ENCODE measurements around the gene PITX3.
"Not testable (repeated sequence)": the region's sequence is repeated elsewhere in the genome, so short reads cannot be mapped to it uniquely, and the experiment has no call there.

PITX3 gene

DNA sequence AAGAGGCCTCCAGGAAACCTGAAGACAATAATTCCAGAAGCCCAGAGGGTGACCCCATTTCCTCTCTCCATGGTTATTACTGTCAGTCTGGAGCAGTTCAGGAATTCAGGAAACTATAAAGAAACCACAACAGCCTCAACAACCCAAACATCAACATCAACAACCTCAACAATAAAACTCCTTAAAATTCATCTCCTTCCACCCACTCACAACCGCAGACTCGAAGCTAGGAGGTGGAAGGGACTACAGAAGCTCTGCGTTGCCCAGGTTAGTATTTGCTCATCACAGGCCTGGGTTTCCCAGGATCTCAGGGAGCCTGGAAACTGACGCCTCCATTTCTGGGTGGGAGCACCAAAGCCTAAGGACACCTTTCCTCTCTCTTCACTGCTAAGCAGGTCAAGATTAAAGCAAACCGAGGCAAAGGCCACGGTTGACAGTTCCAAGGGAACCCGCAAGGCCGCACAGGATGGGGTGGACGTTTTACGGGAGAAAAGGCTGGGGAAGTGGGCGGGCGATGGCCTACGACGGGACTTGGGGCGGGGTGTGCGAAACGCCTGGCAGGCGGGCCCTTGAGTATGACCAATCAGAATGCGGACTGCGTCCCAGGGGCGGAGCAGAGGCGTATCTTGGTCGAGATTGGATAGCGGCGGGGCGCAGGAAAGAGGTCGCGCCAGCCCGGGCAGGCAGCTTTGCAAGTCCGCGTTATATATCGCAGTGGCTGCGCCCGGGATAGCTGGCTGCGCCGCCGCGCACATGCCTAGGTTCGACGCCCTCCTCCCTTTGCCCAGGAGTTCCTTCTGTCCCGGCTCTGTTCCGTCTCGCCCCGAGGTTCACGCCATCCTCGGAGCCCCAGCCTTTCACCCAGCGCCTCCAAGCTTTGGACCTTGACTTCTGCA, 15.4 kb downstream of the PITX3 start, which contains the start of gene ELOVL3:
TSS of gene ELOVL3 (plus strand) at position 654 of the 896 bp plus-strand sequence. CDS start 250 bp downstream, outside the sequence.
- peak; percentile 73 to 90 (median 80) for DNase-seq

- no peak for DNase-seq
Observed at GRCh38 chr10:102222797-102223196, 18.5 kb downstream of the PITX3 start.

DNA sequence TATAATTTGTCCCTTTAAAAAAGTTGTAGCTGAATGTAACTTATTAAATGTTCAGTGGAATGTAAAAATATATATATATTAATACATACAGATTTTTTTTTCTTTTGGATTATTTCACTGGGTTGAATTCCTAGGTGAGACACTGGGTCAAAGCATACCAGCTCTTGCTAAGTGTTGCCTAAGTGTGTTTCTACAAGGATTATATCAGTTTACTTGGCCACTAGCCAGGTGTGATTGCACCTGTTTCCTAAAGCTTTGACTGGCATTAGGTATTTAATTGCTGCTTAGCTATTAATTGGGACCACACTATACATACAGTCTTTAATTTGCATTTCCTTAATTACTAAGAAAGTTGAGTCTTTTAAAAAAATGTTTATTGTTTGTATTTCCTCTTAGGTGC, 20.7 kb downstream of the PITX3 start:
- DNase-seq, result no peak

GRCh38 chr10:102219370-102219769, 21.9 kb downstream of the PITX3 start:
- no peak for DNase-seq

GRCh38 chr10:102213599-102213998, 27.7 kb downstream of the PITX3 start:
- not testable (repeated sequence) for DNase-seq

DNA sequence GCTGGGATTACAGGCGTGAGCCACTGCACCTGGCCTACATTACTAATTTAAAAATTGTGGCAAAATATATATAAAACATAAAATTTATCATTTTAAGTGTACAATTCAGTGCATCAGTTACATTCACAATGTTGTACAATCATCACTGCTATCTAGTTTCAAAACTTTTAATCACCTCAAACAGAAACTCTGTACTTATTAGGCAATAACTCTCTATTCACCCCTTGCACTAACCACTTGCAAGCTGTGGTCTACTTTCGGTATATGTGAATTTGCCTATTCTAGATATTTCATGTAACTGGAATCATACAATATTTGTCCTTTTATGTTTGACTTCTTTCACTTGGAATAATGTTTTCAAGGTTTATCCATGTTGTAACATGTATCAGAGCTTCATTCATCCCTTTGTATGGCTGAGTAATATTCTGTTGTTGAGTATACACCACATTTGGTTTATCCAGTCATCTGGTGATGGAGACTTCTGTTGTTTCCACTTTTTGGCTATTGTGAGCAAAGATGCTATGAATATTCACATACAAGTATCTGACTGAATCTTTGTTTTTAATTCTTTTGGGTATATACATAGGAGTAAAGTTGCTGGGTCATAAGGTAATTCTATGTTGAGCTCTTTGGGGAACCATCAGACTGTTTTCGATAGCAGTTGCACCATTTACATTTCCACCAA, 29.6 kb downstream of the PITX3 start:
- no peak for DNase-seq

DNA sequence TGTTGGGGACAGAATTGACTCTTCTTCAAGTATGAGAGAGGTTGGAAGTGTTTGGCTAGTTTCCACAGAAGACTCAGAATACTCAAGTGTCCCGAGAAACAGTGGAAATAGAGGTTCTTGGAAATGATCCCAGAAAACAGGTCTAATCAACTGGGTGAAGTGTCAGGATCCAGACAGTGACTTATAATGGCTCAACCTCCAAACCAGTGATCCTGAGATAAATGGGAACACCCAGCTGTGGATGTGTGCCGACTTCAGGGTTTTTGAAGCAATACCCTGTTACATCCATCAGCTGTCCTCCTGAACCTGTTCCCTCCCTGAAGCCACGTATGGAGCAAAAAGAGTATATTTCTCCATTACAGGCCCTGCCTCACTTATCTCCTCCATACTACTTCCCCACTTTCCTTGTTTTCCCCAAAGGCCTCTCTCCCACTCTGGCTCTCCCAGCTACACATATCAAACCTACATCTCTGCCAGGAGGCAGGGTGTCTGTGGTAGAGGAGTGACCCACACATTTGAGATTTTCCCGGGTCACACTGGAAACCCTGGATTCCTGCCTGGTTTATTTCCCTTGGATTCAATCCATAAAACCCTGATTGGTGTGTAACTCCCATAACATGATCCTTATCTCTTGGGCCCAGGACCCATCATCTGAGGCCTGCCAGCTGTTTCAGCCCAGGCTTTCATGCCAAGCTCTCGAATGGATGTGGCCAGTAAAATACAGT, 32.8 kb downstream of the PITX3 start:
- DNase-seq, result no peak

- DNase-seq, result no peak
Observed at GRCh38 chr10:102202386-102202785, 38.9 kb downstream of the PITX3 start.

- DNase-seq, result no peak
Observed at GRCh38 chr10:102200751-102201640, 40.3 kb downstream of the PITX3 start.

DNA sequence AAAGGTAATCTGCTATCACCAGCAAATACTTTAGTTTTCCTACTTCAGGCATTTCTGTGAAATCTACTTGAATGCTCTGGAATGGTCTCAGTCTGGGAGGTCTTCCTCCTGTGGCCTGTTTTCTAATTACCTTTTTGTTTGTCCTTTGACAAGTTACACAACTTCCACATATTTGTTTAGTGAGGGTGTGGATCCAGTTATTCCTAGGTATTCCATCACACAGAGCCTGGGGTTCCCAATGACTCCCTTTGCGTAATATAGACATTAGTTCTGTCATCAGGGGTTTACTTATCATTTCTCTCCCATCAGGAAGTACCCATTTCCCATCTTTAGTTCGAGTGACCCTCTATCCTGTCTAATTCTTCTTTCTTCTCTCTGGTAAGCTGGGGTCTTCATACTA, 43.3 kb downstream of the PITX3 start:
- no peak for DNase-seq

DNA sequence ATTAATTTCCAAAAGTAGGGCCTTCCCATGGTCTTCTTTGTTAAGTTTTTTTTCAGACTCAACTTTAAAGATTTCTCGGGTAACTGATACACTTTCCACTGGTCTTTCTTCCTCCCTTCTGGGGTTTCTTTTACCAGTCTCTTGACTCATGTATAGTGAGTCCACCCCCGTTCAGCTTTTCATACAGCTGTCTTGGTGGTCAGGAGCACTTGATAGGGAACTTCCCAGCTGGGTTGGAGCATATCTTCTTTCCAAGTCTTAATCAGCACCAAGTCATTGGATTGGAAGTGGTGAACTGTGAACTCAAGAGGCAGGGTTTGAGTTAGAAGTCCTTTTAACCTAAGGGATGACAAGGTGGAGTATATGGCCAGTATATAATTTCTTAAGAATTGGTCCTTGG, 44.4 kb downstream of the PITX3 start:
- no peak for DNase-seq

- DNase-seq, result no peak
Observed at GRCh38 chr10:102195296-102195870, 45.9 kb downstream of the PITX3 start.

DNA sequence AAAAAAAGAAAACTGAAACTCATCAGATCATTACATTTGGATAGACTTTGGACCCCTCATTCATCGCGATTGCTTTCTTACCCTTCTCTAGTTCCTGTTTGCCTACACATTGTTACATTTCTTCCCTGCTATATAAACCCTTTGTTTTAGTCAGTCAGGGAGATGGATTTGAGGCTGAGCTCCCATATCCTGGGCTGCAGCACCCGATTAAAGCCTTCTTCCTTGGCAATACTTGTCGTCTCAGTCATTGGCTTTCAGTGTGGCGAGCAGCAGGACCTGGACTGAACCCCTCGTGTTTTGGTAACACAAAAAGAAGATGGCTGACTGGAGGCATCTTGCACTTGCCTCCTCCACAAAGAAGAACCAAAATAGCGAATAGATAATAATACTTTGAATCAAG, 49.4 kb downstream of the PITX3 start:
- DNase-seq, result no peak

DNA sequence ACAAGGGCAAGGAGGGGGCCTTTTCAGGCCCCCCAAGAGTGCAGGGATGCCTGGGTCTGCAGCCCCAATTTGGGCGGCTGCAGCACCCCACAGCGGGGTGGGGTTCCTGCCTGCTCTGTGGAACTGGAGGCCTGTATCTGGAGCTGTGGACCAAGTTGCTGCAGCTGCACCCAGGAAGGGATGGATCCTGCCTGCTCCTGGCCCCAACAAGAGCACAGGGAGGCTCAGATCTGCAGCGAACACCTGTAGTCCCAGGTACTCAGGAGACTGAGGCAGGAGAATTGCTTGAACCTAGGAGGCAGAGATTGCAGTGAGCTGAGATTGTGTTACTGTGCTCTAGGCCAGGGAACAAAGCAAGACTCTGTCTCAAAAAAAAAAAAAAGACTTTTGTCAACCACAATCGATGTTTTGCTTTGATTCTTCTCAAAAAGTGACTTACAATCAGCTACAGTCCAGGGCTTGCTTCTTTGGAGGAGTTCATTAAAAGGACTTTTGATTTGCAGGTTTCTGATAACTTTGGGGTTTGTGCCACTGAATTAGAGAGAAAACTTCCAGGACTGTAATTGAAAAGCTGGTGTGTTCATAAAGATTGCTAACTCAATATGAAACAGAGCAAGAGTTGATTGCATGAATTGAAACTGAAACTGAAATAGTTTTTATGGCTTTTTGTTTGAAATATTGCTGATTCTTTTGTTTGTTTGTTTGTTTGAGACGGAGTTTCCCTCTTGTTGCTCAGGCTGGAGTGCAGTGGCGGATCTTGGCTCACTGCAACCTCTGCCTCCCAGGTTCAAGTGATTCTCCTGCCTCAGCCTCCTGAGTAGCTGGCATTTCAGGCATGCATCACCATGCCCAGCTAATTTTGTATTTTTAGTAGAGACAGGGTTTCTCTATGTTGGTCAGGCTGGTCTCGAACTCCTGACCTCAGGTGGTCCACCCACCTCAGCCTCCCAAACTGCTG, 52.1 kb downstream of the PITX3 start:
- DNase-seq, result peak in 1 of 5 donors; percentile 75

DNA sequence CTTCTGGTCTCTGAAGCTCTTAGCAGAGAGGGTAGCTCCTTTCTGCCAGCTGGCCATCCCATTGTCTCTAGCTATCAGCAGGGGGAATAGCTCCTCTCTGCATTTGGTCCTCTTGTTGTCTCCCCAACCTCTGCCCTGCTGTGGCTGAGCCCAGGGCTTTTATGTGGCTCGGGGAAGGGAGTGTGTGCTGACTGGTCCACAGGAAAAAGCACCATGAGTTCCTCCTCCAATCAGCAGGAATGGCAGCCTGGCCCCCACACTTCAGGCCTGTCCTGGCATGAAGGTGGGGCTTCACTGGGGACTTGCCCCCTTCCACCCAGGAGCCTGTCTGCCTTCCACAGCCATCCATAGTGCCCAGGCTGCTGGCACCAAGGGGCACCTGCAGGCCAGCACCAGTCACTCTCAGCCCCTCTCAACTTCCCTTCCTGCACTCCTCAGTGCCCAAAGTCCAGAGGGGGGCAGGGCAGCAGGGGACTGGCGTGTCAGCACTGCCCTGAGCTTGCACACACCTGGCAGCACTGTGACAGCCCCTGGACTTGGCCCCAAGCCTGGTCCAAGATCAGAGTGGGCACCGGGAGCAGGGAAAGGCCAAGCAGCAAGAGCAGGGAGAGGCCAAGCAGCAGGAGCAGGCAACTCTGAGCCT, 52.9 kb downstream of the PITX3 start:
- DNase-seq, result no peak

- DNase-seq, result no peak
Observed at GRCh38 chr10:102185811-102186527, 55.3 kb downstream of the PITX3 start.

- DNase-seq, result no peak
Observed at GRCh38 chr10:102185272-102185671, 56.0 kb downstream of the PITX3 start.

GRCh38 chr10:102184606-102185005, 56.7 kb downstream of the PITX3 start:
- no peak for DNase-seq
